ENCODE results near the gene STARD9.

Gene STARD9

DNA sequence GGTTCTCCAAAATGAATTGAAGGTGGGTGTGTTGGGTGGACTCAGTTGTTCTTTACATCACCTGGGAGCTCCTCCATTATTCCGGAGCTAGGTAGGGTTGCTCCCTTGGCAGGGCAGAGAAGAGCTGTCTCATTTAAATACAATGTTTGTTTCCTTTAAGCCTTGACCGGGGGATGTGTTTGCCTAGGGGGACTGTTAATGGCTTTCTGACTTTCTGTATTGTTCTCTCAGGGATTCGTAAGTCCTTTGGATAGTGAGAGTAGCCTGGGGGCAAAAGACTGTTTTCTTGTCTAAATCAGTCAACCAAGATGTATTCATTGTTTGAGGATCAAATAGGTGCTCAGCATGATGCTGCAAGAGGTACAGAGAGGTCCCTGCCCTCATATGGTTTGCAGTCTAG is 90.4 kb downstream of the STARD9 start:
- Histone ChIP-seq H3K36me3 (ENCODE audit: control insufficient read depth in 1 of 2, insufficient read depth in 2 of 2, low read depth in 1 of 2, low read length in 2 of 2) (peaks cover 17 to 59% of the 10 kb centered on the region in 2 experiments), H3K27me3 (ENCODE audit: control insufficient read depth in 1 of 2, insufficient read depth in 1 of 2, low read length in 2 of 2) (no peaks in the 10 kb centered on the region), H3K4me2 (ENCODE audit: low read length, poor library complexity, severe bottlenecking) (no peak overlapping the region), H3K14ac (ENCODE audit: low read length in 2 of 2) (no peak overlapping the region), H2BK15ac (ENCODE audit: low read depth, poor library complexity, severe bottlenecking) (no peak overlapping the region), H2BK12ac (ENCODE audit: low read length in 2 of 2) (no peak overlapping the region), H3K4me3 (ENCODE audit: insufficient read depth in 1 of 2, low read depth in 1 of 2, low read length in 2 of 2) (no peak overlapping the region), H3K9ac (ENCODE audit: low read length) (no peak overlapping the region), H4K8ac (ENCODE audit: low read length) (no peak overlapping the region), H2AFZ (ENCODE audit: low read depth, low read length) (no peak overlapping the region), H3K79me1 (replicated peaks; ENCODE audit: low read length, poor library complexity, severe bottlenecking) (no peaks in the 10 kb centered on the region), H2BK5ac (ENCODE audit: low read depth, low read length, poor library complexity, severe bottlenecking) (no peak overlapping the region), H3K4ac (ENCODE audit: low read depth in 1 of 2, low read length in 2 of 2) (no peak overlapping the region), H4K91ac (ENCODE audit: low read length) (no peak overlapping the region), H2AK5ac (ENCODE audit: low read length, severe bottlenecking) (no peak overlapping the region), H3K23ac (ENCODE audit: low read length in 2 of 2) (no peak overlapping the region), H3K18ac (ENCODE audit: low read depth in 1 of 2, low read length in 2 of 2) (no peak overlapping the region), H3K9me3 (ENCODE audit: control insufficient read depth, low read length) (no peaks in the 10 kb centered on the region), H2BK120ac (ENCODE audit: low read depth, low read length) (no peak overlapping the region), H3K27ac (ENCODE audit: low read length, poor library complexity, severe bottlenecking) (no peak overlapping the region), H3K4me1 (ENCODE audit: control insufficient read depth, insufficient read depth, low read depth, low read length) (no peaks in the 10 kb centered on the region)
- WGBS = 94% methylated on average over 3 of the region's 3 CpGs
- no peak for DNase-seq

DNA sequence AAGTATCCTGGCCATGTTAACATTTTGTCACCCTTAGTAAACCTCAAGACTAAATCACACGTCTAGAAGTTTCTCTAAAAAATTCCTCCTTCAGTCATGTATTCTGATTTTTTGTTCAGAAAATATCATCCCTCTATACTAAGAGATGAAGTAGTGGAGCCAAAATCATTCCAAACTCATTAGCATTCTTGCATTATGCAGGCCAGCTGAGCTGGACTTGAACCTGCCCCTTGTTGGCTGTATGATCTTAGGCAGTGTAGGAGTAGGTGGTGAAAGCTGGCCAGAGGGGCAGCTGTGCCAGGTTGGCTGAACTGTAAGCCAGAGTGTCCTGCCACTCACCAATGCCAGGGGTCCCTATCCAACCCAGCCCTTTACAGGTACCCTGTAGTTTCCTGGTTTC is 92.4 kb downstream of the STARD9 start:
- Histone ChIP-seq H2BK5ac (ENCODE audit: low read depth, low read length, poor library complexity, severe bottlenecking) (no peak overlapping the region), H3K4me3 (ENCODE audit: insufficient read depth in 1 of 2, low read depth in 1 of 2, low read length in 2 of 2) (no peak overlapping the region), H3K4me2 (ENCODE audit: low read length, poor library complexity, severe bottlenecking) (no peak overlapping the region), H2AK5ac (ENCODE audit: low read length, severe bottlenecking) (no peak overlapping the region), H3K79me1 (replicated peaks; ENCODE audit: low read length, poor library complexity, severe bottlenecking) (no peaks in the 10 kb centered on the region), H3K4ac (ENCODE audit: low read depth in 1 of 2, low read length in 2 of 2) (no peak overlapping the region), H4K8ac (ENCODE audit: low read length) (no peak overlapping the region), H3K23ac (ENCODE audit: low read length in 2 of 2) (no peak overlapping the region), H2AFZ (ENCODE audit: low read depth, low read length) (no peak overlapping the region), H2BK12ac (ENCODE audit: low read length in 2 of 2) (no peak overlapping the region), H3K9ac (ENCODE audit: low read length) (no peak overlapping the region), H3K27me3 (ENCODE audit: control insufficient read depth in 1 of 2, insufficient read depth in 1 of 2, low read length in 2 of 2) (no peaks in the 10 kb centered on the region), H3K27ac (ENCODE audit: low read length, poor library complexity, severe bottlenecking) (no peak overlapping the region), H4K91ac (ENCODE audit: low read length) (no peak overlapping the region), H3K36me3 (ENCODE audit: control insufficient read depth in 1 of 2, insufficient read depth in 2 of 2, low read depth in 1 of 2, low read length in 2 of 2) (peaks cover 14 to 57% of the 10 kb centered on the region in 2 experiments), H3K14ac (ENCODE audit: low read length in 2 of 2) (no peak overlapping the region), H3K9me3 (ENCODE audit: control insufficient read depth, low read length) (no peaks in the 10 kb centered on the region), H2BK15ac (ENCODE audit: low read depth, poor library complexity, severe bottlenecking) (no peak overlapping the region), H3K18ac (ENCODE audit: low read depth in 1 of 2, low read length in 2 of 2) (no peak overlapping the region), H3K4me1 (ENCODE audit: control insufficient read depth, insufficient read depth, low read depth, low read length) (peaks cover 1% of the 10 kb centered on the region), H2BK120ac (ENCODE audit: low read depth, low read length) (no peak overlapping the region)
- DNase-seq = no peak
- WGBS = 57% methylated on average over 1 of the region's 1 CpG

DNA sequence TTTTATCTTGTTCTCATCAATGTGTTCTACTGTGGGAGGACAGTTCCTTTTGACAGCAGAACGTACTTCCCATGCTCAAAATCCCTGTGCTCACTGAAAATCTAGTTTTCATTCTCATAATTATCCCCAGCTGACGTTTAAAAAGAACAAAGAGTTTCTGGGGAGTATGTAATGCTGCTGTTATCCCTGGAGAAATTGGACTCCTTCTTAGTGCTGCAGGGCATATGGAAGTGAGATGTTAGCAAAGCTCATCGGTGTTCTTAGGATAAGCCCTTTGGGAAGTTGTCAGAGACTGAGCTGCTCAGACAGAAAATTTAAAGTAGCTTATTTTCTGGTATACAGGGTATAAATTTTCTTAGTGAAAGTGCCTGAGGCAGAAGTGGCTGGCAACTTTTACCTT is 95.0 kb downstream of the STARD9 start:
- Histone ChIP-seq H4K91ac (ENCODE audit: low read length) (no peak overlapping the region), H3K4me3 (ENCODE audit: insufficient read depth in 1 of 2, low read depth in 1 of 2, low read length in 2 of 2) (no peak overlapping the region), H3K36me3 (ENCODE audit: control insufficient read depth in 1 of 2, insufficient read depth in 2 of 2, low read depth in 1 of 2, low read length in 2 of 2) (peaks cover 16 to 47% of the 10 kb centered on the region in 2 experiments), H3K9me3 (ENCODE audit: control insufficient read depth, low read length) (no peaks in the 10 kb centered on the region), H3K23ac (ENCODE audit: low read length in 2 of 2) (no peak overlapping the region), H4K8ac (ENCODE audit: low read length) (no peak overlapping the region), H3K4ac (ENCODE audit: low read depth in 1 of 2, low read length in 2 of 2) (no peak overlapping the region), H3K27me3 (ENCODE audit: control insufficient read depth in 1 of 2, insufficient read depth in 1 of 2, low read length in 2 of 2) (no peaks in the 10 kb centered on the region), H3K4me1 (ENCODE audit: control insufficient read depth, insufficient read depth, low read depth, low read length) (peaks cover 1% of the 10 kb centered on the region), H2BK15ac (ENCODE audit: low read depth, poor library complexity, severe bottlenecking) (no peak overlapping the region), H2BK120ac (ENCODE audit: low read depth, low read length) (no peak overlapping the region), H3K27ac (ENCODE audit: low read length, poor library complexity, severe bottlenecking) (no peak overlapping the region), H3K79me1 (replicated peaks; ENCODE audit: low read length, poor library complexity, severe bottlenecking) (no peaks in the 10 kb centered on the region), H3K18ac (ENCODE audit: low read depth in 1 of 2, low read length in 2 of 2) (no peak overlapping the region), H2BK12ac (ENCODE audit: low read length in 2 of 2) (no peak overlapping the region), H3K4me2 (ENCODE audit: low read length, poor library complexity, severe bottlenecking) (no peak overlapping the region), H2AFZ (ENCODE audit: low read depth, low read length) (no peak overlapping the region), H2BK5ac (ENCODE audit: low read depth, low read length, poor library complexity, severe bottlenecking) (no peak overlapping the region), H3K9ac (ENCODE audit: low read length) (no peak overlapping the region), H3K14ac (ENCODE audit: low read length in 2 of 2) (no peak overlapping the region), H2AK5ac (ENCODE audit: low read length, severe bottlenecking) (no peak overlapping the region)
- WGBS = 94% methylated on average over 2 of the region's 3 CpGs
- no peak for DNase-seq

DNA sequence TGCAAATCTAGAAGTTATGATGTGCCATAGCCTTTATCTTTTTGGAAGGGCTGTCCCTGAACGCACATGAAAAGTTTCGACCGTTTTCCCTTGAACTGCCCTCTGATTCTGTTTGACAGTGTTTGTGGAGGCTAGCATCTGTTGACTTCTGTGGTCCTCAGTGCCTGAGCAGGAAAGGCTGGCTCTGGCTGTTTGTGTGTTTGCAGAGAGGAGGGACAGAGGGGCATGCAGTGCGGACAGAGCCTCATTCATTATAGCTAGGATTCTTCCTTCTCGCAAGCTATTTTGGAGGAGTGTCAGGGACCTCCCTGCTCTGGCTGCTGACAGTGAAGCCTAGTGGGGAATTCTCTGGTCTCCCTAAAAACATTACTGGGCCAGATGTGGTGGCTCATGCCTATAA is 97.0 kb downstream of the STARD9 start:
- Histone ChIP-seq H2BK15ac (ENCODE audit: low read depth, poor library complexity, severe bottlenecking) (no peak overlapping the region), H3K4me2 (ENCODE audit: low read length, poor library complexity, severe bottlenecking) (no peak overlapping the region), H2BK5ac (ENCODE audit: low read depth, low read length, poor library complexity, severe bottlenecking) (no peak overlapping the region), H3K36me3 (ENCODE audit: control insufficient read depth in 1 of 2, insufficient read depth in 2 of 2, low read depth in 1 of 2, low read length in 2 of 2) (peaks cover 22 to 54% of the 10 kb centered on the region in 2 experiments), H3K27ac (ENCODE audit: low read length, poor library complexity, severe bottlenecking) (no peak overlapping the region), H2BK12ac (ENCODE audit: low read length in 2 of 2) (no peak overlapping the region), H3K27me3 (ENCODE audit: control insufficient read depth in 1 of 2, insufficient read depth in 1 of 2, low read length in 2 of 2) (no peaks in the 10 kb centered on the region), H2AFZ (ENCODE audit: low read depth, low read length) (no peak overlapping the region), H2BK120ac (ENCODE audit: low read depth, low read length) (no peak overlapping the region), H3K23ac (ENCODE audit: low read length in 2 of 2) (no peak overlapping the region), H3K4ac (ENCODE audit: low read depth in 1 of 2, low read length in 2 of 2) (no peak overlapping the region), H4K8ac (ENCODE audit: low read length) (no peak overlapping the region), H3K9ac (ENCODE audit: low read length) (no peak overlapping the region), H2AK5ac (ENCODE audit: low read length, severe bottlenecking) (no peak overlapping the region), H3K4me1 (ENCODE audit: control insufficient read depth, insufficient read depth, low read depth, low read length) (peaks cover 1% of the 10 kb centered on the region), H3K14ac (ENCODE audit: low read length in 2 of 2) (no peak overlapping the region), H3K4me3 (ENCODE audit: insufficient read depth in 1 of 2, low read depth in 1 of 2, low read length in 2 of 2) (no peak overlapping the region), H3K79me1 (replicated peaks; ENCODE audit: low read length, poor library complexity, severe bottlenecking) (no peaks in the 10 kb centered on the region), H3K9me3 (ENCODE audit: control insufficient read depth, low read length) (no peaks in the 10 kb centered on the region), H3K18ac (ENCODE audit: low read depth in 1 of 2, low read length in 2 of 2) (no peak overlapping the region), H4K91ac (ENCODE audit: low read length) (no peak overlapping the region)
- DNase-seq = no peak
- 98% methylated on average over 5 of the region's 5 CpGs for WGBS
